Measurements from ENCODE around the gene TEX29. TPM values are rescaled to one million over a fixed set of nuclear protein-coding genes. Genes with fewer than 3 reads are reported as not detected.

The TEX29 gene
- total RNA-seq, 1 experiment from 2014 or later: not detected

DNA sequence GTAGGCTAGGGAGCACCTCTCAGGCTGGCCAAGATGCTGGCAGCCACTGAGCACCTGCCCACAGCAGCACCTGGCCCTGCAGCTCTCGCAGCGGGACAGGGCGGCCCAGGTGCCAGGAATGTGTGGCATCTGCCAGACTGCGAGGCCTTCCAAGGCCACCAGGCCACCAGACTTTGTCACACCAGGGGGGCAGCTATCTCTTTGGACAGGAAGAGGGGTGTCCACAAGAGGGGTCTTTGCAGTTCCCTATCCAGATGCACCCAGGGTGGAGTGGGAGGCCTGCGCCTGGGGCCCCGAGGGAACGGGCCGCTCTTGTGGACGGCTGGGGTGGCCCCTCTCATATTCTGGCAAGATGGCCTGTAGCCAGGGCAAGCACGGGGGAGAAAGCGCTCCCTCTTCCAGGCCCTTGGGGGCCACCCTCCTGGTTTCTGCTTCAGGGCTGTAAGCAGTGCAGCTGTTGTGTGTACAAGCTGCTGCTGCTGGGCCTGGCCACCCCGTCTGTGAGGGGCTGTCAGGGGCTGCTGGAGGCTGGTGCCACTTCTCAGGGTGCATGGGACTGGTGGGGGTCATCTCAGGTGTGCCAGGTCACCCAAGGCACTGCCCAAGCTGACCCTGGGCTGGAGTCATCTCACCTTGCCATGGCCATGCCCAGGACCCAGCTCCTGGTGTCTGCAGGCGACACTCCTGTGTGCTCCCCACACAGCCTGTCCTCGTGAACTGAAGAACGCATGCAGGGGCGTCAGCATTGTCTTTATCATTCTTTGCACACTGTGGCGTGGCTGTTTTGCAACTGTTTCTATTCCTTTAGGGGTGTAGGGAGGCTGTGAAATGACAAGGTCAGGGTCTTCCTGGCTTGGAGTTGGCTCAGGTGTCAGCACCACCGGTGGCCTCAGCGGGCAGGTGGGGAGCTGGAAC is 1.8 kb downstream of the TEX29 start:
- no peaks in the 10 kb centered on the region for H3K36me3 ChIP-seq (ENCODE audit: insufficient read depth, low read length)
- no peak overlapping the region for H3K4me3 ChIP-seq (ENCODE audit: low read length)
- H3K27ac ChIP-seq (ENCODE audit: low read length): no peak overlapping the region
- DNase-seq: no peak
- H3K27me3 ChIP-seq (ENCODE audit: low read length): no peaks in the 10 kb centered on the region
- no peaks in the 10 kb centered on the region for H3K4me1 ChIP-seq (ENCODE audit: low read length)
- H3K9me3 ChIP-seq (ENCODE audit: low read length): no peaks in the 10 kb centered on the region
- no peaks in the 10 kb centered on the region for H3K9me2 ChIP-seq (replicated peaks; ENCODE audit: insufficient read depth, low read length)
- no peak overlapping the region for H2AFZ ChIP-seq (ENCODE audit: low read length)
- H4K20me1 ChIP-seq (ENCODE audit: insufficient read depth, low read depth, low read length): no peaks in the 10 kb centered on the region
- H3K79me2 ChIP-seq (ENCODE audit: low read length): no peaks in the 10 kb centered on the region
- no peak overlapping the region for H3K4me2 ChIP-seq (ENCODE audit: low read depth, low read length, poor library complexity, severe bottlenecking)
- no peak overlapping the region for H3K9ac ChIP-seq (ENCODE audit: low read length)

DNA sequence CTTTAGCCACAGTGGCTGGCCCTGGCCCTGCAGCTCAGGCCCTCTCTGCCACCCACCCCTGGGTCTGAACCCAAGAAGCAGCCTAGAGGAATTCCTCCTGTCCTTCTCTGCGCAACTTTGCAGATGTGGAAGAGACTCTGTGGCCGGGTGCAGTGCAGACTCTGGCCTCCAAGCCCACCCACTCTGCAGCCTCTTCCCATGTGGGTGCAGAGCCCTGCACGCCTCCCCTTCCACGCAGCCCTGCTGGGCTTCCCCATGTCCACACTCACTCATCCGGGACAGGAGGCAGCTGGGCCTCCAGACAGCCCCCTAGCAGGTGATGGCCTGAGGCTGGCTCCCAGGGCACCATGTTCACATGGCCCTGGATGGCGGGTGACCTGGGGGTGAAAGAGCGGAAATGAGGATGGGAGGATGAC is 2.5 kb downstream of the TEX29 start:
- Histone ChIP-seq H3K27me3 (ENCODE audit: low read length) (no peaks in the 10 kb centered on the region), H3K9me3 (ENCODE audit: low read length) (no peaks in the 10 kb centered on the region), H3K9me2 (replicated peaks; ENCODE audit: insufficient read depth, low read length) (no peaks in the 10 kb centered on the region), H3K27ac (ENCODE audit: low read length) (no peak overlapping the region), H2AFZ (ENCODE audit: low read length) (no peak overlapping the region), H3K4me2 (ENCODE audit: low read depth, low read length, poor library complexity, severe bottlenecking) (no peak overlapping the region), H3K4me3 (ENCODE audit: low read length) (no peak overlapping the region), H3K4me1 (ENCODE audit: low read length) (no peaks in the 10 kb centered on the region), H3K9ac (ENCODE audit: low read length) (no peak overlapping the region), H4K20me1 (ENCODE audit: insufficient read depth, low read depth, low read length) (no peaks in the 10 kb centered on the region), H3K36me3 (ENCODE audit: insufficient read depth, low read length) (no peaks in the 10 kb centered on the region), H3K79me2 (ENCODE audit: low read length) (no peaks in the 10 kb centered on the region)
- no peak for DNase-seq

DNA sequence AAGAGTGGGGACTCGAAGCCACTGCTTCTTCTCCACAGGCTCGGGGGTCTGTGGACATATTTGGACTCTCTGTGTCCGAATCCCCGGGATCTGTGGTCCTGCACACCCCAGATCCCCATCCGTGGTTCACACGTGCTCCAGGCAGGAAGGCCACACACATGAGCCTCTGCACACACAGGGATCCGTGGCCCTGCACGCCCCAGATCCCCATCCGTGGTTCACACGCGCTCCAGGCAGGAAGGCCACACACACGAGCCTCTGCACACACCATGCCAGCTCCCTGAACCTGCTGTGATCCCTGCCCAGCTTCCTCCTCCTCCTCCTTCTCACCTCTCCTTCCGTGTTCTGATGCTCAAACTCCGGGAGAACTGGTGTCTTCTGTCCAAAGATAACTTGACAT is 3.1 kb downstream of the TEX29 start:
- no peak overlapping the region for H3K27ac ChIP-seq (ENCODE audit: low read length)
- no peak overlapping the region for H2AFZ ChIP-seq (ENCODE audit: low read length)
- DNase-seq: no peak
- H3K4me2 ChIP-seq (ENCODE audit: low read depth, low read length, poor library complexity, severe bottlenecking): no peak overlapping the region
- H3K79me2 ChIP-seq (ENCODE audit: low read length): no peaks in the 10 kb centered on the region
- no peak overlapping the region for H3K9ac ChIP-seq (ENCODE audit: low read length)
- no peaks in the 10 kb centered on the region for H3K9me3 ChIP-seq (ENCODE audit: low read length)
- H3K9me2 ChIP-seq (replicated peaks; ENCODE audit: insufficient read depth, low read length): no peaks in the 10 kb centered on the region
- no peaks in the 10 kb centered on the region for H3K27me3 ChIP-seq (ENCODE audit: low read length)
- no peaks in the 10 kb centered on the region for H3K36me3 ChIP-seq (ENCODE audit: insufficient read depth, low read length)
- no peaks in the 10 kb centered on the region for H4K20me1 ChIP-seq (ENCODE audit: insufficient read depth, low read depth, low read length)
- no peaks in the 10 kb centered on the region for H3K4me1 ChIP-seq (ENCODE audit: low read length)
- no peak overlapping the region for H3K4me3 ChIP-seq (ENCODE audit: low read length)

DNA sequence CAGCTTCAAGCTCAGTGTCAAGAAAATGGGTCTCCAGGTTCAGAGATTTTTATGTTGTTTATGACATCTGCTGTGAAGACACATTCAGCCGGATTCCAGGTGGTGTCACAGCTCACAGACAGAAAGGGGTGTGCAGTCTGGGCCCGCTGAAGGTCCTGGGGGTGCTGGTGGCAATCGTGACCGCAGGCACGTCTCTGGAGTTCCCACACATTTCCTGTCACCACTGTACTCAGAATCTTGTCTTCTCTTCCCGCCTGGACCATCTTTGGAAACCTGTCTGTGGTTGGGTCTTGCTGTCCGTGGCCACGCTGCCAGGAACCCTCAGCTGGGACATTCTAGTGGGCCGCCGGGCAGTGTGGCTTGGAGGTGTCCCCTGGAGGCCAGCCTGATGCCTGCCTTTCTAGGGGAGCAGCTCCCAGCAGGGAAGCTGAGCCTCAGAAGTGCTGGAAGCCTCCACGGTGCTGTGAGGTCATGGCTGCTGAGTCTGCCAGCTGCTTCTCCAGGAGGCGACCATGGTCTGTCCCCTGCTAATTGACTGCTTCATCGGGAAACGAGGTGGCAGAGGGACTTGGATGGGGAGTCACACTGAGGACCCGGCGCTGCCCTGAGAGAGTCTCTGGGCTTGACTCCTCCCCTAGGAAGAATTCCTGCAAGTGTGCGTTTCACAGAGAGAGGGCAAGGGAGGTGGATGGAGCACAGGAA is 3.7 kb downstream of the TEX29 start:
- H3K9me2 ChIP-seq (replicated peaks; ENCODE audit: insufficient read depth, low read length): no peaks in the 10 kb centered on the region
- no peak overlapping the region for H3K9ac ChIP-seq (ENCODE audit: low read length)
- no peaks in the 10 kb centered on the region for H3K27me3 ChIP-seq (ENCODE audit: low read length)
- DNase-seq: no peak
- H3K9me3 ChIP-seq (ENCODE audit: low read length): no peaks in the 10 kb centered on the region
- H3K4me3 ChIP-seq (ENCODE audit: low read length): no peak overlapping the region
- H3K79me2 ChIP-seq (ENCODE audit: low read length): no peaks in the 10 kb centered on the region
- H3K4me1 ChIP-seq (ENCODE audit: low read length): no peaks in the 10 kb centered on the region
- H3K4me2 ChIP-seq (ENCODE audit: low read depth, low read length, poor library complexity, severe bottlenecking): no peak overlapping the region
- no peaks in the 10 kb centered on the region for H3K36me3 ChIP-seq (ENCODE audit: insufficient read depth, low read length)
- H4K20me1 ChIP-seq (ENCODE audit: insufficient read depth, low read depth, low read length): no peaks in the 10 kb centered on the region
- no peak overlapping the region for H3K27ac ChIP-seq (ENCODE audit: low read length)
- no peak overlapping the region for H2AFZ ChIP-seq (ENCODE audit: low read length)

DNA sequence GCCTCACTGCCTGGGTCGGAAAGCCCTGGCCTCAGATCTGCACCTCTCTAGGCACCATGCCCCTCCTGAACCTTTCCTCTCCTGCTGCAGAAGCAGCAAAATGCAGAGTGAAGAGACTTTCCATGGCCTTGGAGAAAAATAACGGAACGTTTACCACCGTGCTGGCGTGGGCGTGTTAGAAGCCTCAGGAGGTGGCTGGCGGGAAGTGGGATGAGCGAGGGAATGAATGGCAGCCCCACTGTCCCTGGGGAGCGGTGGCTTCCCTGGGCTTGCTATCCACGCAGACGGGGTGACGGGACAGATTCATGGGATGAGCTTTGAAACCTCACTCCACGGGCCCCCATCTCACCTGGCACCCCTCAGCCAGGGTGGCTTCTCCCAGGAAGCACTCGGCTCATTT is 4.3 kb downstream of the TEX29 start:
- H3K9me3 ChIP-seq (ENCODE audit: low read length): no peaks in the 10 kb centered on the region
- no peaks in the 10 kb centered on the region for H3K79me2 ChIP-seq (ENCODE audit: low read length)
- H3K27me3 ChIP-seq (ENCODE audit: low read length): no peaks in the 10 kb centered on the region
- no peak overlapping the region for H3K9ac ChIP-seq (ENCODE audit: low read length)
- no peaks in the 10 kb centered on the region for H3K9me2 ChIP-seq (replicated peaks; ENCODE audit: insufficient read depth, low read length)
- H4K20me1 ChIP-seq (ENCODE audit: insufficient read depth, low read depth, low read length): no peaks in the 10 kb centered on the region
- no peaks in the 10 kb centered on the region for H3K4me1 ChIP-seq (ENCODE audit: low read length)
- H3K4me2 ChIP-seq (ENCODE audit: low read depth, low read length, poor library complexity, severe bottlenecking): no peak overlapping the region
- H3K36me3 ChIP-seq (ENCODE audit: insufficient read depth, low read length): no peaks in the 10 kb centered on the region
- no peak for DNase-seq
- H3K27ac ChIP-seq (ENCODE audit: low read length): no peak overlapping the region
- no peak overlapping the region for H3K4me3 ChIP-seq (ENCODE audit: low read length)
- no peak overlapping the region for H2AFZ ChIP-seq (ENCODE audit: low read length)

DNA sequence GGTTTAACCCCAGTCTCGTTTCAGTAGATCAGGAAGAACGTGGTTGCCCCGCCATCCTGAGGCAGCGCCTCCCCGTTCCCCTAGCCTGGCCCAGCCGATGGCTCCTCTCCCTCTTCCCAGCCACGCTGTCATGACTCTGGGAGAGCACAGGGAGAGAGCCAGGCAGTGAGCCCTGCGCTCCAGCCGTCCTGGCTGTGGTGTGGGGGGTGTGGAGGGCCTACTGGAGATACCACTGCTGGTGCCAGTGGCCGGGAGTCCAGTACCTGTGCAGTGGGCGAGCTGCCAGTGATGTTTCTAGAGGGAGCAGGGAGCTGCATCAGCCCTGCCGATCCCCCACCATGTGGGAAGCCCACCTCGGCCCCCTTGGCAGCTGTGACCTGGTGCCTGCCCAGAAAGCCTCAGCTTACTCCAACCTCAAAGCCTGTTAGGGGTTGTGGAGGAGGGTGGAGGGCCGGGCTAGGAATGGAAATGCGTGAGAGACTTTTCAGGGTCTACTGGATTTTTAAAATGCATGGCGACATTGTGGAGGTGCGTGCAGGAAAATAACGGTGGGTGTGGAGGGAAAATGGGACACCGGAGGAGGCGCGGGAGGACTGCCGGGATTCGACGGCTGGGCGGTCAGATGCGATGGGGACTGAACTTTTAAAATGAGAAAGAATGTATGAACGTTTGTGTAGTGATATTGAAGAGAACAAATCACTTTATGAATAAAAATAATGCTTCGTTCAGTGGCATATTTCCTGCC is 4.9 kb downstream of the TEX29 start:
- Histone ChIP-seq H3K9ac (ENCODE audit: low read length) (no peak overlapping the region), H3K9me3 (ENCODE audit: low read length) (no peaks in the 10 kb centered on the region), H3K27me3 (ENCODE audit: low read length) (no peaks in the 10 kb centered on the region), H4K20me1 (ENCODE audit: insufficient read depth, low read depth, low read length) (no peaks in the 10 kb centered on the region), H2AFZ (ENCODE audit: low read length) (no peak overlapping the region), H3K27ac (ENCODE audit: low read length) (no peak overlapping the region), H3K4me3 (ENCODE audit: low read length) (no peak overlapping the region), H3K36me3 (ENCODE audit: insufficient read depth, low read length) (no peaks in the 10 kb centered on the region), H3K79me2 (ENCODE audit: low read length) (no peaks in the 10 kb centered on the region), H3K4me1 (ENCODE audit: low read length) (no peaks in the 10 kb centered on the region), H3K4me2 (ENCODE audit: low read depth, low read length, poor library complexity, severe bottlenecking) (no peak overlapping the region), H3K9me2 (replicated peaks; ENCODE audit: insufficient read depth, low read length) (no peaks in the 10 kb centered on the region)
- DNase-seq: no peak

DNA sequence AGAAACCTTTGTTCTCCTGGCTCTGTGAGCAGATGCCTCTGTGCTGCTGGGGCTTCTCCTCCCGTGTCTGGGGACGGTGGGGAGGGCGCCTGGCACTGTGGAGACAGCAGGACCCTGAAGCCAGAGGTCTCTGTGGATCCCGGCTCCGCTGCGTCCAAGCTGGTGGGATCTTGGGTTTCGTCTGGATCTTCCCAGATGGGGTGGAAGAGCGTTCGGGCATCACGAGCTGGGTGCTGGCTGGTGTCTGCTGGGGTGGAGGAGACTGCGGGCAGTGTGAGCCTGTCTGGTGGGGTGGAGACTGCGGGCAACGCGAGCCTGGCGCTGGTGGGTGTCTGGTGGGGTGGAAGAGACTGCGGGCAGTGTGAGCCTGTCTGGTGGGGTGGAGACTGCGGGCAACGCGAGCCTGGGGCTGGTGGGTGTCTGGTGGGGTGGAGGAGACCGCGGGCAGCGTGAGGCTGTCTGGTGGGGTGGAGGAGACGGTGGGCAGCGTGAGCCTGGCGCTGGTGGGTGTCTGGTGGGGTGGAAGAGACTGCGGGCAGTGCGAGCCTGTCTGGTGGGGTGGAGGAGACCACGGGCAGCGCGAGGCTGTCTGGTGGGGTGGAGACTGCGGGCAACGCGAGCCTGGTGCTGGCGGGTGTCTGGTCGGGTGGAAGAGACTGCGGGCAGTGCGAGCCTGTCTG is 5.6 kb downstream of the TEX29 start:
- no peak overlapping the region for H3K4me3 ChIP-seq (ENCODE audit: low read length)

More for the DNA sequence above, 5.6 kb downstream of the TEX29 start:
- no peak overlapping the region for H3K4me2 ChIP-seq (ENCODE audit: low read depth, low read length, poor library complexity, severe bottlenecking)
- no peaks in the 10 kb centered on the region for H3K27me3 ChIP-seq (ENCODE audit: low read length)
- 0 out of 2 replicates have a peak, but pooled peaks cover 3% of the 10 kb centered on the region for H3K36me3 ChIP-seq (ENCODE audit: insufficient read depth, low read length)
- no peaks in the 10 kb centered on the region for H3K9me2 ChIP-seq (replicated peaks; ENCODE audit: insufficient read depth, low read length)
- no peak overlapping the region for H2AFZ ChIP-seq (ENCODE audit: low read length)
- no peak overlapping the region for H3K27ac ChIP-seq (ENCODE audit: low read length)
- no peaks in the 10 kb centered on the region for H4K20me1 ChIP-seq (ENCODE audit: insufficient read depth, low read depth, low read length)
- no peaks in the 10 kb centered on the region for H3K9me3 ChIP-seq (ENCODE audit: low read length)
- H3K9ac ChIP-seq (ENCODE audit: low read length): no peak overlapping the region
- H3K79me2 ChIP-seq (ENCODE audit: low read length): no peaks in the 10 kb centered on the region
- no peaks in the 10 kb centered on the region for H3K4me1 ChIP-seq (ENCODE audit: low read length)
- DNase-seq: no peak
